WERI-Rb-1 (cell line): ENCODE data around the gene JAG1.

Experiments
- DNase-seq: peaks from one replicate; pipeline ENCODE4 v3.0.0-alpha.2; 2020
- H3K27ac ChIP-seq: fragments of 250-450 bp; sonication (Bioruptor Pico); 2 replicates; pipeline ENCODE4 v1.5.1; 2020; ENCODE audit warnings: mild to moderate bottlenecking, moderate library complexity
- H3K27me3 ChIP-seq: fragments of 250-450 bp; sonication (Bioruptor Pico); 2 replicates; pipeline ENCODE4 v1.5.1; 2021; ENCODE audit warnings: mild to moderate bottlenecking, low read depth, moderate library complexity; ENCODE audit not compliant: insufficient read depth, severe bottlenecking
- H3K36me3 ChIP-seq: fragments of 250-450 bp; sonication (Bioruptor Pico); 2 replicates; pipeline ENCODE4 v1.5.1; 2020; ENCODE audit warnings: mild to moderate bottlenecking, moderate library complexity
- H3K4me3 ChIP-seq: 2 replicates; pipeline ENCODE4 v1.5.1; 2011; ENCODE audit warnings: low read depth, mild to moderate bottlenecking, control low read depth, low read length
- H3K9me3 ChIP-seq: fragments of 250-450 bp; sonication (Bioruptor Pico); 2 replicates; pipeline ENCODE4 v1.5.1; 2021; ENCODE audit warnings: mild to moderate bottlenecking, moderate library complexity; ENCODE audit not compliant: severe bottlenecking
- TF ChIP-seq, protein P1 (sequence below): IDR thresholded peaks from 2 replicates; pipeline ENCODE4 v1.5.1; 2011; ENCODE audit warnings: low read depth, mild to moderate bottlenecking, control low read depth, inconsistent platforms, low read length

JAG1 gene

DNA sequence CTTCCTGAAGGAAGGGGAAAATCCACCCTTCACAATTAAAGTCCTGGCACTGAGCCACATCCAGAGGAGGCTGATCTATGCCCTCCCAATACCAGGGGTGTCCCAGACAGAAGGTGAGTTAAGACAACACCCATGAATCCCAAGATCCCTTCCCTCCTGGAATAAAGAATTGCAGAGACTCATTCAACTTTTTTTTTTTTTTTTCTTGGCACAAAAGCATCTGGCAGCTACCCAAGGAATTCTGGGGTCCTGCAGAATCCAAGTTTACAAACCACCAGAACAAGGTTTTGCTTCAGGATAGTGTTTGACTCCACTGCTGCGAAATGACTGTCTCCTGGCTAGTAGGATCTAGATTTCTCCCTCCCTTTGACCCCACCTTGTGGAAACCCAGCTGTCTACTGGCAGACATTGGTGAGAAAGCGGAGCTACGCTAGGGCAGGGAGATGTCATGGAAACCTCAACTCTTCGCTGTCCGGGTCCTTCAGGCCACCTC, 37.4 kb downstream of the JAG1 start:
- Histone ChIP-seq H3K9me3 (no peaks in the 10 kb centered on the region), H3K27me3 (no peaks in the 10 kb centered on the region), H3K36me3 (no peaks in the 10 kb centered on the region), H3K27ac (no peak overlapping the region), H3K4me3 (no peak overlapping the region)
- TF ChIP-seq, protein P1, sequence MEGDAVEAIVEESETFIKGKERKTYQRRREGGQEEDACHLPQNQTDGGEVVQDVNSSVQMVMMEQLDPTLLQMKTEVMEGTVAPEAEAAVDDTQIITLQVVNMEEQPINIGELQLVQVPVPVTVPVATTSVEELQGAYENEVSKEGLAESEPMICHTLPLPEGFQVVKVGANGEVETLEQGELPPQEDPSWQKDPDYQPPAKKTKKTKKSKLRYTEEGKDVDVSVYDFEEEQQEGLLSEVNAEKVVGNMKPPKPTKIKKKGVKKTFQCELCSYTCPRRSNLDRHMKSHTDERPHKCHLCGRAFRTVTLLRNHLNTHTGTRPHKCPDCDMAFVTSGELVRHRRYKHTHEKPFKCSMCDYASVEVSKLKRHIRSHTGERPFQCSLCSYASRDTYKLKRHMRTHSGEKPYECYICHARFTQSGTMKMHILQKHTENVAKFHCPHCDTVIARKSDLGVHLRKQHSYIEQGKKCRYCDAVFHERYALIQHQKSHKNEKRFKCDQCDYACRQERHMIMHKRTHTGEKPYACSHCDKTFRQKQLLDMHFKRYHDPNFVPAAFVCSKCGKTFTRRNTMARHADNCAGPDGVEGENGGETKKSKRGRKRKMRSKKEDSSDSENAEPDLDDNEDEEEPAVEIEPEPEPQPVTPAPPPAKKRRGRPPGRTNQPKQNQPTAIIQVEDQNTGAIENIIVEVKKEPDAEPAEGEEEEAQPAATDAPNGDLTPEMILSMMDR, result no peak
- DNase-seq, result no peak

DNA sequence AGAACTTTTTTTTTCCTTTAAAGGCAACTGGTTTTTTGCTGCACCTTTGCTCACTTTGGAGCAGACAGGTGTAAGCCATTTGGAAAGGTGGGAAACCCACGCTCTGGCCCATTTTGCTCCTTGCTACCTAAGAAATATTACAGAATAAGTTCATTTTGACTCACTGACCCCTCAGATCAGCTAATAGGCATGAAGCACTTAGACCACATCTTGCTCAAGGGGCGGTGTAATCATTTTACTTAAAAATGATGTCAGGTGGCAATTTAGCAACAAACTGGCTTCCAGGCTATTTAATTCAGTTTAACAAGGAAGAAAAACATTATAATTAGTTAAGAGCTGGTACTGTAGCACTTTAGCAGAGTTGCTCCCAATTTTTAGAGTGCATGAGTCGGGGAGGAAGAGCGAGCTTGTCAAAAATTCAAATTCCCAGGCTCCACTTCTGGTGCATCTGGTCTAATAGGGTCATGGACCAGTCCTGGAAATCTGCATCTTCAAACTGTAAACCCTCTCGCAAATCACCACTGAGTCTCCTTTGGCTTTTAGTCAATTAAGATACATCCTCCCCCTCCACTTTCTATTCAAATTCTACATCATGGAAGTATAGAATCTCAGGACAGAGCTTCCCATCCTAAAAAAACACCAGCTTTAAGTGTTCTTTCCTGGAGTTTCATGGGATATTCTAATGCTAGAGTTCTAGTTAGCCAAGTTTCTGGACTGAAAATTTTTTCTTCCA, 38.2 kb downstream of the JAG1 start:
- no peaks in the 10 kb centered on the region for H3K27me3 ChIP-seq
- H3K36me3 ChIP-seq, result no peaks in the 10 kb centered on the region
- TF ChIP-seq, protein P1, result no peak
- DNase-seq, result no peak
- H3K9me3 ChIP-seq, result no peaks in the 10 kb centered on the region
- H3K4me3 ChIP-seq, result no peak overlapping the region
- no peak overlapping the region for H3K27ac ChIP-seq

DNA sequence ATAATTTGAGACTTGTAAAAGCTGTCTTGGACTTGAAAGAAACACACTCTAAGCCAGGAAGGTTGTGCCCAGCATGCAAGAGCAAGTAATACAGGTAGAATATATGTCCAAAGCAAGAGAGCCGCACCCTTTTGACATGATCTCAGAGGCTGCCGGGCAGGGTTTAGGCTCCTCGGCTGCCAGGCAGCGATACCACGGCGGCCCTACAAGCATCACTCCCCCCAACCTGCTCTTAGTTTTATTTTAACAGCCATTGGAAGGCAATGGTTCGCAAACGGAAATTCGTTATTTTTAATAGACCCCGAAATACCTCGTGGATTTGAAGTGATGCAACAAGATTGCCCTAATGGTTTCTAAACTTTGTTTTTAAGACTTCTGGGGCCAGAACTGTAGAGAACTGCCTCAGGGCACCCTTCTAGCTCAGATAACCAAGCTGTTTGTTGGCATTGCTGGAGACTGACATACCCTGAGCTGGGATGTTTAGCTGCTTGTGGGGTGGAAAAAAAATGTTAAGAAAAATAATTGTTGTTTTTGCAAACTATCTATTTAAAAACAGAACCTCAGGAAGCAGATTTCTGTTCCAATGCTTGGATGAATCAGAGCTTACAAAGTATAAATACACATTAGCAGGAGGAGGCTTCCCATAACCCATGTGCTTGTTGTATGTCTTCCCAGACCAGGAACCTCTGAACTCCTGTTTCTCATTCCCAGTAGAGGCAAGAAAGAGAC, 39.0 kb downstream of the JAG1 start:
- Histone ChIP-seq H3K36me3 (no peaks in the 10 kb centered on the region), H3K9me3 (no peaks in the 10 kb centered on the region), H3K4me3 (no peak overlapping the region), H3K27ac (no peak overlapping the region), H3K27me3 (no peaks in the 10 kb centered on the region)
- TF ChIP-seq, protein P1, result no peak
- no peak for DNase-seq

DNA sequence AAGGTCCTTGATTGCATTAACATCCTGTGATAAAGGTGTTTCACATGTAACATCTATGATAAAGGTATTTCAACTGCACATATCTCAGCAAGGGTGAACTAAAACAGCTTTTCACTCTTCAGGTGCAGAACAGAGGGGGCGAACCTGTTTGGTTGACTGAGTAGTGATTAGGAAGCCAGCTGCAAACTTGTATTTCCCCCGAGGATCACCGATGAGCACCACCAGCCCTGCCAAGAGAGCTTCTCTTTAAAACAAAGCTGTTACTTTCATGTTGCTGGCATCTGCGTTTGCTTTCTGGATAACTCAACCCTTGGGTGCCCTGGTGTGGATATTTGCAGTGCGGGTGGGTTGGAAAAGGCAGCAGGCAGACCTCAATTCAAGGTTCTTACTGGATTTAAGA, 39.6 kb downstream of the JAG1 start:
- TF ChIP-seq, protein P1, result no peak
- Histone ChIP-seq H3K27ac (no peak overlapping the region), H3K4me3 (no peak overlapping the region), H3K27me3 (no peaks in the 10 kb centered on the region), H3K36me3 (no peaks in the 10 kb centered on the region), H3K9me3 (no peaks in the 10 kb centered on the region)
- no peak for DNase-seq

DNA sequence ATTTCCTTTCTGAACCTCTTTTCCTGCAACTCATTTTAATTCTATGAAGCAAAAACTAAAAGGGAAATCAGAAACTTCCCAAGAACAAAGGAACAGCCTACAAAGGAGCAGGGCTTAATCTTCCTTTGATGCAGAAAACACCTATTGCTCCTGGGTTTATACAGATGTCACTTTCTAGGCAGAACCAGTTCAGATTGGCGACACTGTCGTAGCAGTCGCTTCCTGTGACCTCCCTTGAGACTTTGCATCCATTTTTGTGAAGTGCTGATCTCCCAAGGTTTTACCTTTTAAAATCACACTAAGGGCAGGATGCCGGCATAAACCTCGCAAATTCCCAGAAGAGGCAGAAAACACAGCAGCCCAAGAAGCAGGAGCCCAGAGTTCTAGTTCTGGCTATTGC, 40.1 kb downstream of the JAG1 start:
- no peaks in the 10 kb centered on the region for H3K9me3 ChIP-seq
- no peaks in the 10 kb centered on the region for H3K27me3 ChIP-seq
- no peak overlapping the region for H3K4me3 ChIP-seq
- no peak for DNase-seq
- TF ChIP-seq, protein P1, result no peak
- no peaks in the 10 kb centered on the region for H3K36me3 ChIP-seq
- H3K27ac ChIP-seq, result no peak overlapping the region
